HepG2 (cell line): ENCODE data around the gene IGFBP6. TPM values are rescaled to one million over a fixed set of nuclear protein-coding genes. Genes with fewer than 3 reads are reported as not detected.

Source experiments
- EHMT2 ChIP-seq: fragments of 200-600 bp; sonication (generic); IDR thresholded peaks from 2 replicates; pipeline ENCODE4 v1.7.0; 2017; ENCODE audit warnings: antibody characterized with exemption, low read depth, low read length, borderline replicate concordance
- HOXD1 ChIP-seq: sonication (generic); formaldehyde crosslinking; IDR thresholded peaks from 2 replicates; pipeline ENCODE4 v1.5.0; 2020; ENCODE audit warnings: missing genetic modification reagents
- KLF13 ChIP-seq: sonication (generic); formaldehyde crosslinking; IDR thresholded peaks from 2 replicates; pipeline ENCODE4 v1.4.0; 2020; ENCODE audit warnings: mild to moderate bottlenecking, missing genetic modification reagents
- MAF1 ChIP-seq: sonication (generic); formaldehyde crosslinking; IDR thresholded peaks from 2 replicates; pipeline ENCODE4 v1.5.0; 2020; ENCODE audit warnings: missing genetic modification reagents, borderline replicate concordance
- MTERF4 ChIP-seq: sonication (generic); formaldehyde crosslinking; IDR thresholded peaks from 2 replicates; pipeline ENCODE4 v1.8.0; 2023; ENCODE audit warnings: mild to moderate bottlenecking, missing genetic modification reagents
- PHF20 ChIP-seq: sonication (generic); formaldehyde crosslinking; IDR thresholded peaks from 2 replicates; pipeline ENCODE4 v1.5.0; 2020; ENCODE audit warnings: mild to moderate bottlenecking, missing genetic modification reagents
- POLR2AphosphoS2 ChIP-seq: IDR thresholded peaks from 2 replicates; pipeline ENCODE4 v1.6.1; 2011; ENCODE audit warnings: low read depth, low read length, improper control_type of control experiment
- PPARG ChIP-seq: conservative IDR thresholded peaks from 2 replicates; pipeline ENCODE4 v1.6.1; 2016; ENCODE audit warnings: missing biosample characterization, missing genetic modification reagents
- SMC3 ChIP-seq: IDR thresholded peaks from 2 replicates; pipeline ENCODE4 v1.6.1; 2011; ENCODE audit warnings: low read length, improper control_type of control experiment
- SOX13 ChIP-seq, 3 experiments: fragments of 450-650 bp in 1 of 3; sonication (generic) in 1 of 3; formaldehyde crosslinking in 1 of 3; IDR thresholded peaks in 2 of 3; conservative IDR thresholded peaks in 1 of 3; 2 replicates each; pipeline versions ENCODE4 v1.5.0 to v1.6.1; 2016 to 2020; ENCODE audit warnings: antibody characterized with exemption in 1 of 3, mild to moderate bottlenecking in 1 of 3, missing compliant biosample characterization in 1 of 3, missing genetic modification reagents in 1 of 3, moderate library complexity in 1 of 3
- ZBTB4 ChIP-seq: sonication (generic); formaldehyde crosslinking; IDR thresholded peaks from 2 replicates; pipeline ENCODE4 v1.4.0; 2020; ENCODE audit warnings: missing genetic modification reagents, mild to moderate bottlenecking, borderline replicate concordance
- ZBTB43 ChIP-seq: sonication (generic); formaldehyde crosslinking; conservative IDR thresholded peaks from 2 replicates; pipeline ENCODE4 v1.4.0; 2020; ENCODE audit warnings: missing genetic modification reagents
- ZFP36L2 ChIP-seq: sonication (generic); formaldehyde crosslinking; IDR thresholded peaks from 2 replicates; pipeline ENCODE4 v1.4.0; 2020; ENCODE audit warnings: missing genetic modification reagents
- ZIK1 ChIP-seq: sonication (generic); formaldehyde crosslinking; IDR thresholded peaks from 2 replicates; pipeline ENCODE4 v1.5.0; 2020; ENCODE audit warnings: mild to moderate bottlenecking, low read depth, missing genetic modification reagents, borderline replicate concordance
- ZMAT5 ChIP-seq: sonication (generic); formaldehyde crosslinking; IDR thresholded peaks from 2 replicates; pipeline ENCODE4 v1.5.0; 2020; ENCODE audit warnings: mild to moderate bottlenecking, low read depth, missing genetic modification reagents, borderline replicate concordance
- ZNF235 ChIP-seq: sonication (generic); formaldehyde crosslinking; IDR thresholded peaks from 2 replicates; pipeline ENCODE4 v1.8.1; 2023; ENCODE audit warnings: mild to moderate bottlenecking, missing genetic modification reagents, borderline replicate concordance
- ZNF296 ChIP-seq: sonication (generic); formaldehyde crosslinking; conservative IDR thresholded peaks from 2 replicates; pipeline ENCODE4 v1.5.0; 2020; ENCODE audit warnings: mild to moderate bottlenecking, missing genetic modification reagents
- ZNF556 ChIP-seq: sonication (generic); formaldehyde crosslinking; IDR thresholded peaks from 2 replicates; pipeline ENCODE4 v1.4.0; 2020; ENCODE audit warnings: mild to moderate bottlenecking, missing genetic modification reagents, borderline replicate concordance
- ZNF639 ChIP-seq: conservative IDR thresholded peaks from 2 replicates; pipeline ENCODE4 v1.6.1; 2018; ENCODE audit warnings: missing genetic modification reagents
- ZNF703 ChIP-seq: sonication (generic); formaldehyde crosslinking; IDR thresholded peaks from 2 replicates; pipeline ENCODE4 v1.5.1; 2020; ENCODE audit warnings: missing genetic modification reagents, mild to moderate bottlenecking, moderate library complexity, borderline replicate concordance
- ZNF784 ChIP-seq: sonication (generic); formaldehyde crosslinking; IDR thresholded peaks from 2 replicates; pipeline ENCODE4 v1.5.1; 2020; ENCODE audit warnings: missing genetic modification reagents, mild to moderate bottlenecking, borderline replicate concordance
- polyA plus RNA-seq, 8 experiments: library from polyadenylated mRNA; depleted of rRNA in 3 of 8; stranded (reverse) in 7 of 8; unstranded in 1 of 8; fragments of >200 nt; fragmentation: Illumina TruSeq in 4 of 8; extraction: Trizol in 4 of 8; gene quantifications; 2 replicates each; pipeline versions ENCODE4 v1.2.1 to v1.2.3, GENCODE V29; 2011 to 2016; ENCODE audit warnings: low read depth in 4 of 8, missing spikeins in 1 of 8, mixed read lengths in 1 of 8; ENCODE audit not compliant: insufficient read depth in 1 of 8
- total RNA-seq, 5 experiments: library from RNA; depleted of rRNA; stranded (reverse); fragments of >200 nt; fragmentation: Illumina TruSeq; extraction: Trizol; gene quantifications; 2 replicates each; pipeline ENCODE4 v1.2.3, GENCODE V29; 2016; ENCODE audit warnings: low read depth in 1 of 5

The IGFBP6 gene
- total and polyA plus RNA-seq, 2 of the 13 experiments (the other 11 are each of a cell fraction or from before 2014, with no cell fraction given) = 3.9 to 25.2 TPM

GRCh38 chr12:53061404-53062010 is 36.0 kb upstream of the IGFBP6 start (continued):
- TF ChIP-seq ZNF235 = no peak
- 0 out of 2 replicates have a peak, but pooled peaks have one; percentile 17 for TF ChIP-seq PPARG
- TF ChIP-seq POLR2AphosphoS2 = no peak
- TF ChIP-seq ZIK1 (CRISPR knock-in tag) = no peak
- TF ChIP-seq KLF13 (CRISPR knock-in tag) = no peak
- no peak for TF ChIP-seq ZNF784 (CRISPR knock-in tag)
- TF ChIP-seq ZNF639 (CRISPR knock-in tag) = no peak
- no peak for TF ChIP-seq ZMAT5
- no peak for TF ChIP-seq ZNF703
- TF ChIP-seq ZNF296 (CRISPR knock-in tag) = no peak
- no peak for TF ChIP-seq MAF1 (CRISPR knock-in tag)
- TF ChIP-seq HOXD1 (CRISPR knock-in tag) = no peak; the same call in 1 of the 2 replicates
- no peak for TF ChIP-seq ZFP36L2 (CRISPR knock-in tag)
- TF ChIP-seq EHMT2 = no peak
- TF ChIP-seq SOX13 (IDR thresholded peaks at IDR 0.05) = no peak
- TF ChIP-seq SOX13 (CRISPR knock-in tag; conservative IDR thresholded peaks at IDR 0.05 in 1 of 2, IDR thresholded peaks at IDR 0.05 in 1 of 2) = peak in 1 of 2 experiments; percentile 33; a peak in 1 of 4 replicates
- no peak for TF ChIP-seq MTERF4 (CRISPR knock-in tag)
- TF ChIP-seq PHF20 = no peak
- no peak for TF ChIP-seq SMC3
- no peak for TF ChIP-seq ZNF556 (CRISPR knock-in tag)
- no peak for TF ChIP-seq ZBTB43 (CRISPR knock-in tag)
- TF ChIP-seq ZBTB4 (CRISPR knock-in tag) = peak; percentile 57; the same call in 1 of the 2 replicates
